Muscle layer of duodenum (tissue), 2 donors: ENCODE data around the gene LPCAT2.
"Not testable (repeated sequence)": the region's sequence is repeated elsewhere in the genome, so short reads cannot be mapped to it uniquely, and the experiment has no call there.

Source experiments
- H3K27ac ChIP-seq: one replicate; pipeline ENCODE4 v1.7.0; 2013; ENCODE audit warnings: mild to moderate bottlenecking, low read length
- H3K27me3 ChIP-seq: one replicate; pipeline ENCODE4 v1.7.0; 2013; ENCODE audit warnings: low read depth, mild to moderate bottlenecking, control low read depth, low read length
- H3K36me3 ChIP-seq, 2 donors: one replicate each; pipeline ENCODE4 v1.7.0; 2013; ENCODE audit warnings: low read length in 2 of 2, control low read depth in 1 of 2, mild to moderate bottlenecking in 1 of 2; ENCODE audit not compliant: insufficient read depth in 2 of 2, control insufficient read depth in 1 of 2
- H3K4me1 ChIP-seq, 2 donors: one replicate each; pipeline ENCODE4 v1.7.0; 2013; ENCODE audit warnings: low read length in 2 of 2, mild to moderate bottlenecking in 2 of 2, control low read depth in 1 of 2, moderate library complexity in 1 of 2; ENCODE audit not compliant: insufficient read depth in 2 of 2, control insufficient read depth in 1 of 2
- H3K4me3 ChIP-seq, 2 donors: one replicate each; pipeline ENCODE4 v1.7.0; 2013; ENCODE audit warnings: low read length in 2 of 2, low read depth in 1 of 2, mild to moderate bottlenecking in 1 of 2
- H3K9me3 ChIP-seq, 2 donors: one replicate each; pipeline ENCODE4 v1.7.0; 2013; ENCODE audit warnings: low read length in 2 of 2, control low read depth in 1 of 2, mild to moderate bottlenecking in 1 of 2; ENCODE audit not compliant: control insufficient read depth in 1 of 2
- donor health status: healthy.

Gene LPCAT2

DNA sequence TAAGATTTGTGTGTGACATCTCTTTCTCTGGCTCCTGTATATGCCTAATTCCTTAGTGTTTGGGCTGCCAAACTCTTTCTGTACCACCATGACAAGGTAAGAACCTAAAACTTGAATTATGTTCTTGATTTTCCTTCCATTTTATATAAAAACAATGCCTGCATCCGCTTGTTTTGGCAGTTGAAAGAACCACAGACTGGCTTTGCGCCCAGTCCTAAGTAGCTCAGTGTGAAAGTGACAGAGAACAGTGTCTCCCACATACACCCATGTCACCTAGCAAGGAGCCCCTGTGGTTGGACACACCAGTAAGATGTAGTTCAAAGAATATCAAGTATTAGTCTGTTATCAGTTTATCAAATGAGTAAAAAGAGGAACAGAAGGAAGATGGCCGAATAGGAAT is 106.2 kb downstream of the LPCAT2 start:
- no peaks in the 10 kb centered on the region for H3K9me3 ChIP-seq
- H3K36me3 ChIP-seq, result no peaks in the 10 kb centered on the region
- no peak overlapping the region for H3K4me3 ChIP-seq
- no peaks in the 10 kb centered on the region for H3K27me3 ChIP-seq
- H3K27ac ChIP-seq, result no peak overlapping the region
- H3K4me1 ChIP-seq, result no peaks in the 10 kb centered on the region

DNA sequence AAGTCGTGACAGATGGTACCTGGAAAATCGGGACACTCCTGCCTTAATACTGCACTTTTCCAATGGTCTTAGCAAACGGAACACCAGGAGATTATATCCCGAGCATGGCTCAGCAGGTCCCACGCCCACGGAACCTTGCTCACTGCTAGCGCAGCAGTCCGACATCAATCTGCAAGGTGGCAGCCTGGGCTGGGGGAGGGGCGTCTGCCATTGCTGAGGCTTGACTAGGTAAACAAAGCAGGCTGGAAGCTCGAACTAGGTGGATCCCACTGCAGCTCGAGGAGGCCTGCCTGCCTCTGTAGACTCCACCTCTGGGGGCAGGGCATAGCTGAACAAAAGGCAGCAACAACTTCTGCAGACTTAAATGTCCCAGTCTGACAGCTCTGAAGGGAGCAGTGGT is 106.8 kb downstream of the LPCAT2 start:
- H3K27ac ChIP-seq, H3K4me3 ChIP-seq, H3K4me1 ChIP-seq, H3K9me3 ChIP-seq, H3K27me3 ChIP-seq, H3K36me3 ChIP-seq: not testable (repeated sequence)

DNA sequence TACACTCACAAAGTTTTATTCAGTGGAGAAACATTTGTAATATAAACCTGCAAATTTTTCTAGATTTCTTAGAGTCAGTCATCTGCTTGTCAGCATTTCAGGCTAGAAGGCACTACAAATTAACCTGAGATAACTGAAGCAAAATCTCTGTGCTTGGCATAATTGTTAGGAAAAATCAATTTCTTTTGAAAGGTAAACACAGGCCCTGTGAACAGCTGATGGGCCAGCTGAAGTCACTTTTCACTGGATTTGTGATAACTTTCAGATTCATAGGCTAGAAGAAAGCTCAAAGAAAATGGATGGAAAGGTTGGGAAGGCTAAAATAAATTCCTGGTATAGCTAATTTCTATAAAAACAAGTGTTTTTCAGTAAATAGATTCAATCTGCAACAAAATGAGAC is 112.9 kb downstream of the LPCAT2 start:
- Histone ChIP-seq H3K4me3 (no peak overlapping the region), H3K27me3 (no peaks in the 10 kb centered on the region), H3K27ac (no peak overlapping the region), H3K9me3 (no peaks in the 10 kb centered on the region), H3K4me1 (no peaks in the 10 kb centered on the region), H3K36me3 (no peaks in the 10 kb centered on the region)

DNA sequence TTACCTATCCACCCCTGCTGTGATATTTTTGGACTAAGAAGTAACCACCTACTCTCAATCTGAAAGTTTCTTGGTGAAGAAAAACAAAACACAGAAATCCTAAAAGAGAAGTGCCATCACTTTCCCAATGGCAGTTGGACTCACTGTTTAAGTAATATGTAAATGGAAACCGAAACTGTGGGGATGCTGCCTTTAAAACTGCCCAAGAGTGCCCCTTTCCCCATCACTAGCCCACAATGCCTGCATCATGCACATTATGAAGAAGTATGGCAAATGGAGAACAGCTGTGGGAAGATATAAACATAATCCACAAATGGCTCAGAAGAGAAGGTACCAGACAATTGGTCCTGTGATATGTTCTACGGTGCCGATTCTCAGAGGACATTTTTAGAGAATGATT is 113.4 kb downstream of the LPCAT2 start:
- no peaks in the 10 kb centered on the region for H3K9me3 ChIP-seq
- H3K36me3 ChIP-seq, result no peaks in the 10 kb centered on the region
- no peaks in the 10 kb centered on the region for H3K27me3 ChIP-seq
- no peak overlapping the region for H3K27ac ChIP-seq
- H3K4me3 ChIP-seq, result no peak overlapping the region
- no peaks in the 10 kb centered on the region for H3K4me1 ChIP-seq

DNA sequence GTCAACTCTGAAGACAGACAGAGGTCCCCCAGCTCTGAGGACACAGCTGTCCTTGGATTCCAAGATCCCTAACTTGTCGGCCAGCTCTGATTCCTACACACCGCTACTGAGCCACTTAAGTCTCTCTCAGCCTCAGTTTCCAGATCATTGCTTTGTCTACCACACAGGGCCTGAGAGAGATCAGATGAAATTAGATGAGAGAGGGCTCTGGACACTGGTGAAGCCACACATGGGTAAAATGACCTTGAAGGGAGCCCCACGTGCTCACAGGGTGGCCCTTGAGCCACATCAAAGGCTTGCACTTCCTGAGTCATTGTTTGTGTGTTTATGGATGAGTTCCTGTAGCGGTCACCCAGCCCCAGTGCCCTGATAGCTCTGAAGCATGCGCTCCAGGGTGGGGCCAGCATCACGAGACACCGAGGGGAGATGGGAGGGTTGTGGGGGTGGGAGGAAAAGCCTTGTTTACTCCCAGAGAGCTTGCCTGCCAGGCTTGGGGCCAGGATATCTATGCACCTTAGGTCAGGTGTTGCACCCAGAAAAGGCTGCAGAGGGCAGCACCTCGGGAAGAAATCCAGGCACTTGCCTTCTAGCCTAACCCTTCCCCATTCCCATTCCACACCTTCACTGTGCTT is 114.2 kb downstream of the LPCAT2 start:
- Histone ChIP-seq H3K4me3 (no peak overlapping the region), H3K4me1 (no peaks in the 10 kb centered on the region), H3K9me3 (no peaks in the 10 kb centered on the region), H3K27ac (no peak overlapping the region), H3K36me3 (no peaks in the 10 kb centered on the region), H3K27me3 (no peaks in the 10 kb centered on the region)

DNA sequence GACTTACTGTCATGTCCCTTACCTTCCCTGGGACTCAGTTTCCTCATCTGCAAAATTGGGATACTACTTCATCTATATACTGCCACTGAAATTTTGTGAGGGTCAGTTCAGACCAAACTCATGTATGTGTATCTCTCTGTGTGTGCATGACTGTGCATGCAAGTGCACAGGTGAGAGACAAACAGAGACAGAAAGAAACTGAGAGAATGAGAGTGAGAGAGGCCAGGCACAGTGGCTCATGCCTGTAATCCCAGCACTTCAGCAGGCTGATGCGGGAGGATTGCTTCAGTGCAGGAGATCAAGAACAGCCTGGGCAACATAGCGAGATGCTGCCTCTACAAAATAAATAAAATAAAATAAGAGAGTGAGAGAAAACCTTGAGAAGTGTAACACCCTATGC is 114.8 kb downstream of the LPCAT2 start:
- Histone ChIP-seq H3K9me3 (no peaks in the 10 kb centered on the region), H3K4me1 (no peaks in the 10 kb centered on the region), H3K27me3 (no peaks in the 10 kb centered on the region), H3K27ac (no peak overlapping the region), H3K4me3 (no peak overlapping the region), H3K36me3 (no peaks in the 10 kb centered on the region)

DNA sequence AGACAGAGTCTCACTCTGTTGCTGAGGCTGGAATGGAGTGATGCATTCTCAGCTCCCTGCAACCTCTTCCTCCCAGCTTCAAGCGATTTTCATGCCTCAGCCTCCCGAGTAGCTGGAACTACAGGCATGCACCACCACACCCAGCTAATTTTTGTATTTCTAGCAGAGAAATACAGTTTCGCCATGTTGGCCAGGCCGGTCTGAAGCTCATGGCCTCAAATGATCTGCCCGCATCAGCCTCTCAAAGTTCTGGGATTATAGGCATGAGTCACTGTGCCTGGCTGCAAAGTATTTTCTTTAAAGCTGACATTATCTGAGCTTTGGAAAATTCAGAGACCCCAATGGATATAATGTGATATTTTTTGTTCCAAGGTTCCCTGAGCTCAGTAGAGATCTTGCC is 115.8 kb downstream of the LPCAT2 start:
- Histone ChIP-seq H3K36me3 (no peaks in the 10 kb centered on the region), H3K27me3 (no peaks in the 10 kb centered on the region), H3K27ac (no peak overlapping the region), H3K9me3 (no peaks in the 10 kb centered on the region), H3K4me1 (no peaks in the 10 kb centered on the region), H3K4me3 (no peak overlapping the region)

DNA sequence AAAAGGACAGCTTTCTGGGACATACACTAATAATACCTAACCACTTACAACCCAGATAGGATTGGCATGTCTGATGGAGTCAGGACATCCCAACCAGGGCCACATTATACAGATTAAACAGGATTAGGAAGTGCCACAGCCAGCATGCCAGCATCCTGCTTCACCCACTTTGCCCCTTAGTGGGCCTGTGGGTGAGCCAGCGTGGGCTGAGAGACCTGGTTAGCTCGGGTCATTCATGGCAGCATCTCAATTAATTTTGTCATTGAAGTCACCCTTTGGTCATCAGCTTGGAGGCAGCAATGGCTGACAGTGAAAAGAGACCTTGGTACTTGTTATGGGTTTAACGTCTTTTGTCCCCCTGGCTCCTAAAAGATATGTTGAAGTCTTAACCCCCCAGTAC is 117.0 kb downstream of the LPCAT2 start:
- Histone ChIP-seq H3K36me3 (no peaks in the 10 kb centered on the region), H3K4me1 (no peaks in the 10 kb centered on the region), H3K27ac (no peak overlapping the region), H3K9me3 (no peaks in the 10 kb centered on the region), H3K4me3 (no peak overlapping the region), H3K27me3 (no peaks in the 10 kb centered on the region)

DNA sequence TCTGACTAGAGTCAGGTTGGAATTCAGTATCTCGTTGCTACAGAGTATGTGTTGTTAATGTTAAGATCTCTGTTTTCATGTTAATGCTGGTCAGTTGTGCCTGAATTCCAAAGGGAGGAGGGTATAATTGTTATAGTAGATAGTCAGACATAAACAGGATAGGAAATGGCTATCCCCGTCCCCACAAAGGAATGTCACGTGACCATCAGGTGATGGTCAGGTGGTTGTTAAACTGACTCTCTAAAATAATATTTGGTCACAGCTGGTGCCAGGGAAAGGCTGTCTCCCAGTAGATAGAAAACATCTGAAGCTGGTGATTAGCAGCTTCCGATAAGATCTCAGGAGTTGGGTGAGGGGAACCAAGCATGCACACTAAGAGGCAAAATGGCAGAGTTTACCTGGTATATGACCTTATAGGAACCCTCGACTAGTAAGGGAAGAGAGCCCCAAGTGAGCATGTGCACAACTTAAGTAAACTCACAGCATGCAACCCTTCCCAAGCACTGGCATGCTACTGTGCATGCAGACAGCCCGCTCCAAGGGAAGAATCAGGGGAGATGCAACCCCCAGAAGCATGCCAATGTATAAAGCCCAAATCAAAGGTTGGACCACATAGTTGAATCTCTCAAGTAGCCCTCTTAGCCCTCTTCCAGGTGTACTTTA is 119.6 kb downstream of the LPCAT2 start:
- no peaks in the 10 kb centered on the region for H3K9me3 ChIP-seq
- no peaks in the 10 kb centered on the region for H3K36me3 ChIP-seq
- no peaks in the 10 kb centered on the region for H3K27me3 ChIP-seq
- no peaks in the 10 kb centered on the region for H3K4me1 ChIP-seq
- H3K27ac ChIP-seq, result no peak overlapping the region
- H3K4me3 ChIP-seq, result no peak overlapping the region

DNA sequence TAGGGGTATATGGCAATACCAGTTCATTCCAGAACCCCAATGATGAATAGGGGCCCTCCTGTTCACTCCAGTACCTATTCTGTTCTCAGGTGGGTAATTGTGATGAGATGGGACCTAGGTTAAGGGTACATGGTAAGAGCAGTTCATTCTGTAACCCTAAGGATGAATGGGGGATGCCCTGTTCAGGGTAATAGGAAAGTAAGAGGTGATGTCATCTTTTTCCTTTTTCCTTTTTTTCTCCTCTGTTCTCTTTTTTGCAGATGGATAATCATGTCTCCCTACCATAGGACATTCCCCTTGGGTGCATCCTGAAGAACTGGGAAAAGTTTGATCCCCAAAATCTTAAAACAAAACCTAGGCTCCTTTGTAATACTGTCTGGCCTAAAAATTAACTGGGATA is 121.9 kb downstream of the LPCAT2 start:
- Histone ChIP-seq H3K4me3 (no peak overlapping the region), H3K4me1 (no peaks in the 10 kb centered on the region), H3K9me3 (no peaks in the 10 kb centered on the region), H3K36me3 (no peaks in the 10 kb centered on the region), H3K27me3 (no peaks in the 10 kb centered on the region), H3K27ac (no peak overlapping the region)

DNA sequence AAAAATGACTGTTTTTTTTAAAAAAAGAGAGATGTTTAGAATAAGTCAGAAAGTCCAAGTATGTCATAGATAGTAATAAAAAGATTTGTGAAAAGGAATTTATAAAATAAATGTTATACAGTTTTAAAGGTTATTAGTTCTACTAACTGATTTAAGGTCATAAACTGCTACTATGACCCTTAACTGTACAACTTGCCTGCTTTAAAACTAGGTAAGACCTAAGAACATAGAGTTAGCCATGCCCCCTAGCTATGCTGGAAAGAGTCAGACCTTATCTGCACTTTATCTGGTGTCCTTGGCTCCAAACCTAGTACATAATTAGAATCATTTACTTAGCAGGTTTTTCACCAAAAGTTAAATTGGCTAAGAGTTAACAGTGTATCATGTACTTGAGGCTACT is 123.4 kb downstream of the LPCAT2 start:
- H3K27me3 ChIP-seq, result no peaks in the 10 kb centered on the region

DNA sequence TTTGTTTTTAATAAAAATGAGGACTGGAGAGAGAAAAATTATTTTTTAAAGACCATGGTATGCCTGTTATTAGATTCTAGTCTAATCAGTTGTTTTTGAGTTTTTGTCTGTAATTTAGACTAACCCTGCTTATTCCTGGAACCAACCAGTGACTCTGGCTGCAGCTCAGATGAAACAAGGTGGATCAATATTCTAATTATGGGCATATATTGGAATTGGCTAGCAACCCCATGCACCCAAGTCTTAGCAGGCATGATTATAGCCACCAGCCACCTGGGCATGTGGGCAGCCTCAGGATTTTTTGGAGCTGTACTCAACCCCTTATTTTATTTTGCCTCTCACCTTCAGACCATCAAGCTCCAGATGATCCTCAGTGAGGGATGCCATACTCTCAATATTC is 125.3 kb downstream of the LPCAT2 start:
- Histone ChIP-seq H3K36me3 (no peaks in the 10 kb centered on the region), H3K4me3 (no peak overlapping the region), H3K27me3 (no peaks in the 10 kb centered on the region), H3K27ac (no peak overlapping the region), H3K4me1 (no peaks in the 10 kb centered on the region), H3K9me3 (no peaks in the 10 kb centered on the region)

More for the DNA sequence above, 123.4 kb downstream of the LPCAT2 start:
- Histone ChIP-seq H3K9me3 (no peaks in the 10 kb centered on the region), H3K36me3 (no peaks in the 10 kb centered on the region), H3K4me1 (no peaks in the 10 kb centered on the region), H3K4me3 (no peak overlapping the region), H3K27ac (no peak overlapping the region)
